Dendritic cell treated with granulocyte-macrophage colony-stimulating factor and Interleukin-4, amounts not matched to agents 40 ng/mL and 50 ng/mL, for 4 days (primary cell): ENCODE measurements around the gene CFAP119.

ENCODE experiments used
- H3K27ac Mint-ChIP-seq: one replicate; pipeline ENCODE4 v1.8.0; 2022; ENCODE audit warnings: mild to moderate bottlenecking, mixed read lengths
- H3K27me3 Mint-ChIP-seq: one replicate; pipeline ENCODE4 v1.8.0; 2022; ENCODE audit warnings: mild to moderate bottlenecking, mixed read lengths
- H3K36me3 Mint-ChIP-seq: one replicate; pipeline ENCODE4 v1.8.0; 2022; ENCODE audit warnings: low read depth, mixed read lengths
- H3K4me1 Mint-ChIP-seq: one replicate; pipeline ENCODE4 v1.8.0; 2022; ENCODE audit warnings: low read depth, mixed read lengths
- H3K4me3 Mint-ChIP-seq: one replicate; pipeline ENCODE4 v1.8.0; 2022; ENCODE audit warnings: mild to moderate bottlenecking, moderate library complexity, mixed read lengths
- H3K9me3 Mint-ChIP-seq: one replicate; pipeline ENCODE4 v1.8.0; 2022; ENCODE audit warnings: mixed read lengths
- intact Hi-C: fragments of 100-400 bp; cut with micrococcal nuclease; formaldehyde crosslinking; loops from one replicate; pipeline ENCODE4 v1.15.0; 2022

The CFAP119 gene

DNA sequence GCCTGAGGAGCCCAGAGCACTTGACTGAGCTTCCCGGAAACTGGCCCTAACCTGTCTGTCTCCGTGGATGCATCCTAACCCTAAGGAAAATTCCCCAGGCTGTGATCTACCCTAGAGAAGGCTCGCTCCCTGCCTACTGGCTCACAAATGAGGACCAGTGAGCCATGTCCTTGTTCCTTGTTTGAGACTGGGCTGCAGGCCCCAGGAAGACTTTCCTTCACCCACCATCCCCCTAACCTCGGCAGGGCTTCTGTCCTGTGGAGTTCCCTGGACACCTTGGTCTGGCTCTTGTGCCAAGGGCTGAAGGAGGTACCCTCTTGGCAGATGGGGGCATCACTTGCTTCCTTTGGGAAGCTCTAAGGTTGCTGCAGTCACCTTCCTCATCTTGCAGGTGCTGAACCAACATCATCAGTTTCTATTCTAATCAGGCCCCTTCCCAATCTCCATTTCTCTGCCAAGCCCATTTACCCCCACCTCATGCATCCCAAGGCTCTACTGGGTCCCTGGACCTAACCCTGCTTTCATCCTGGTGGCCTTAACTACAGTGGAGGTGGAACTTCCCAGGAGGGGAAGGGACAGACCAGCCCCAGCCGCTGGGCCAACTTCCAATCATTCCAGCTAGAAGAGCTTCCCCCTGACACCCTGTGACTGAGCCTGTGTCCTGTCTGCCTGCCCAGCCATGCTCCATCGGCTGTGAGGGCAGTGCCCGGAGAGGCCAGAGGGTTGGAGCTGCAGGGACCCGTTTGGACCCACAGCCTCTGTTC is 12.7 kb upstream of the CFAP119 start:
- intact Hi-C loops: no loop called here
- H3K4me1 Mint-ChIP-seq: peaks cover 58% of the 10 kb centered on the region
- H3K36me3 Mint-ChIP-seq: peaks cover 70% of the 10 kb centered on the region
- peak overlapping the region; percentile 91 for H3K27ac Mint-ChIP-seq
- H3K27me3 Mint-ChIP-seq: no peaks in the 10 kb centered on the region
- peak overlapping the region; percentile 88 for H3K4me3 Mint-ChIP-seq
- H3K9me3 Mint-ChIP-seq: no peaks in the 10 kb centered on the region

DNA sequence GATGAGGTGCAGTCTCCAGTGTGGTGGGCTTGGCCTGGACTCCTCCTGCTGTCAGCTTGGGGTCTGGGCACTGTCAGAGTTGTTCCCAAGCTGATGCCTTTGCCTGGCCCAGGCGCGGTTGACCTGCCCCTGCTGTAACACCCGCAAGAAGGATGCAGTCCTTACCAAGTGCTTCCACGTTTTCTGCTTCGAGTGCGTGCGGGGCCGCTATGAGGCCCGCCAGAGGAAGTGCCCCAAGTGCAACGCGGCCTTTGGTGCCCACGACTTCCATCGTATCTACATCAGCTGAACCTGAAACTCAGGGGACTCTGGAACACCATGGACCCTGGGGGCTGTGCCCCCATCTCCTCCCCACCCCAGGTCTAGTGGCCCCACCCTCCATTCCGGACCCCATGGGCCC is 12.0 kb upstream of the CFAP119 start:
- no peaks in the 10 kb centered on the region for H3K27me3 Mint-ChIP-seq
- H3K36me3 Mint-ChIP-seq: peaks cover 70% of the 10 kb centered on the region
- no peak overlapping the region for H3K4me3 Mint-ChIP-seq
- no peak overlapping the region for H3K27ac Mint-ChIP-seq
- H3K4me1 Mint-ChIP-seq: peaks cover 51% of the 10 kb centered on the region
- intact Hi-C loops: no loop called here
- H3K9me3 Mint-ChIP-seq: no peaks in the 10 kb centered on the region

DNA sequence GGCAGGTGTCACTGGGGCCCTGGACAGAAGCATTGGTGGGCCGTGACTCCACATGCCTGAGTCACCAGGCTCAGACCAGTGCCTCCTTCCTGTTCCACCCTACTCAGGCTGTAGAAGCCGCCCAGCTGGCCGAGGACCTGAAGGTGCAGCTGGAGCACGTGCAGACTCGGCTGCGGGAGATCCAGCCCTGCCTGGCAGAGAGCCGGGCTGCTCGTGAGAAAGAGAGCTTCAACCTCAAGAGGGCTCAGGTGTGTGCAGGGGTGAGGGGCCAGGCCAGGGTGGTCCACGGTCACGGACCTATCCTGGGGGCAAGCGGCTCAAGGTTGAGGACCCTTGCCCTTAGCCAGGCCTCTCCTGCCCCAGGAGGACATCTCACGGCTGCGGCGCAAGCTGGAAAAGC is 9.9 kb upstream of the CFAP119 start:
- Mint-ChIP-seq H3K9me3 (no peaks in the 10 kb centered on the region), H3K27me3 (no peaks in the 10 kb centered on the region), H3K4me1 (peaks cover 33% of the 10 kb centered on the region), H3K36me3 (peaks cover 90% of the 10 kb centered on the region), H3K27ac (no peak overlapping the region), H3K4me3 (no peak overlapping the region)
- intact Hi-C loops: no loop called here

DNA sequence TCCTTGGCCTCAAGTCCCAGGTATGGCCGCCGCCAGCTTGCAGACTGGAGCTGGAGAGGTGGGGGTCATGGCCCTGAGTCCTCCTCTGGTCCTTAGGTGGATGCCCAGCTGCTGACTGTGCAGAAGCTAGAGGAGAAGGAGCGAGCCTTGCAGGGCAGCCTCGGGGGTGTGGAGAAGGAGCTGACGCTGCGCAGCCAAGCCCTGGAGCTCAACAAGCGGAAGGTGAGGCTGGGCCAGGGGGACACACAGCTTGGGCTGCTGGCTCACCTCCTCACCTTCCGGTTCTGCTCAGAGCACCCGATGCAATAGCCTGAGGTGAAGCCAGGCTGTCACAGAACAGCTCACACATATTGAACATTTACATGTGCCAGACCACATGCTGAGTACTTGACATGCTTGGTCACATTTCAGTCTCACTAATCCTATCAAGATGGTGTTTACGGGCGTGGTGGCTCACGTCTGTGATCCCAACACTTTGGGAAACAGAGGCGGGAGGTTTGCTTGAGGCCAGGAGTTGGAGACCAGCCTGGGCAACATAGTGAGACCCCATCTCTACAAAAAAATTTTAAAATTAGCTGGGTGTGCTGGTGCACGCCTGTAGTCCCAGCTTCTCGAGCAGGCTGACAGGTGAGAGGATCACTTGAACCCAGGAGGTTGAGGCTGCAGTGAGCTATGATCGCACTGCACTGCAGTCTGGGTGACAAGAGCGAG is 7.7 kb upstream of the CFAP119 start:
- Mint-ChIP-seq H3K27ac (no peak overlapping the region), H3K4me3 (no peak overlapping the region), H3K27me3 (no peaks in the 10 kb centered on the region), H3K9me3 (no peaks in the 10 kb centered on the region), H3K36me3 (peaks cover 100% of the 10 kb centered on the region), H3K4me1 (peaks cover 22% of the 10 kb centered on the region)
- intact Hi-C loops: no loop called here

DNA sequence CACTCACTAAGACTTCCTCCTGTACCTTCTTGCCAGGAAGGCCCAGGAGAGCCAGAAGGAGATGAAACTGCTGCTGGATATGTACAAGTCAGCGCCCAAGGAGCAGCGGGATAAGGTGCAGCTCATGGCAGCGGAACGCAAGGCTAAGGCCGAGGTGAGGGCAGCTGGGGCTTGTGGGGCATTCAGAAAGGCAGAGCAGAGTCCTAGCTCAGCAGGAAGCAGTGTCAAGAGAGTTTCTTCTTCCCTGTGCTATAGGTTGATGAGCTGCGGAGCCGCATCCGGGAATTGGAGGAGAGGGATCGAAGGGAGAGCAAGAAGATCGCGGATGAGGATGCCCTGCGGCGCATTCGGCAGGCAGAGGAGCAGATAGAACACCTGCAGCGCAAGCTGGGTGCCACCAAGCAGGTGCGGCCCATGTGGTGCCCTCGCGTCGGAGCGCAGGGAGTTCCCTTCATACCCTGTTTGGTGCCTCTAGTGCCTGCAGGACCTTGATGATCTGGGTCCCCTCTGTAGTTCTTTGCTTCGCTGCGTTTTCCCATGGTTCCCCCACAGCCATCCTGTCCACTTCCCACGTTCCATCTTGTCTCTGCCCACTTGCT is 6.8 kb upstream of the CFAP119 start:
- peaks cover 24% of the 10 kb centered on the region for H3K4me1 Mint-ChIP-seq
- H3K27ac Mint-ChIP-seq: no peak overlapping the region
- intact Hi-C loops: no loop called here
- H3K36me3 Mint-ChIP-seq: peaks cover 100% of the 10 kb centered on the region
- no peaks in the 10 kb centered on the region for H3K27me3 Mint-ChIP-seq
- H3K9me3 Mint-ChIP-seq: no peaks in the 10 kb centered on the region
- H3K4me3 Mint-ChIP-seq: no peak overlapping the region

DNA sequence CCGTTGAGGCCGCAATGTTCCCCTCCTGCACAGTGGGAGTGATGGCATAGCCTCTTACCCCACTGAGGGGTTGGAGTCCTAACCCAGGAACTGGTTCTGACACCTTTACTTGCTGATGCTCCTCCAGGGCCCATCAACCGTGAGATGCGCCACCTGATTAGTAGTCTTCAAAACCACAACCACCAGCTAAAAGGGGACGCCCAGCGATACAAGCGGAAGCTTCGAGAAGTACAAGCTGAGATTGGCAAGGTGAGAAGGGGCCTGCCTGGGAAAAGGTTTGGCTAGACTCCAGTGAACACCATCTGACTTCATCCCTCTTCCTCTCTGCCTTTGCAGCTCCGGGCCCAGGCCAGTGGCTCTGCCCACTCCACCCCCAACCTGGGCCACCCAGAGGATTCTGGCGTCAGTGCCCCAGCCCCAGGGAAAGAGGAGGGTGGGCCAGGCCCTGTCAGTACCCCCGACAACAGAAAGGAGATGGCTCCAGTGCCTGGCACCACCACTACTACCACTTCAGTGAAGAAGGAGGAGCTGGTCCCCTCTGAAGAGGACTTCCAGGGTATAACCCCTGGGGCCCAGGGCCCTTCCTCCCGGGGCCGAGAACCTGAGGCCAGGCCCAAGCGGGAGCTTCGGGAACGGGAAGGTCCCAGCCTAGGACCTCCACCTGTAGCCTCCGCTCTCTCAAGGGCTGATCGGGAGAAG is 6.1 kb upstream of the CFAP119 start:
- H3K4me1 Mint-ChIP-seq: peaks cover 26% of the 10 kb centered on the region
- intact Hi-C loops: no loop called here
- peaks cover 100% of the 10 kb centered on the region for H3K36me3 Mint-ChIP-seq

DNA sequence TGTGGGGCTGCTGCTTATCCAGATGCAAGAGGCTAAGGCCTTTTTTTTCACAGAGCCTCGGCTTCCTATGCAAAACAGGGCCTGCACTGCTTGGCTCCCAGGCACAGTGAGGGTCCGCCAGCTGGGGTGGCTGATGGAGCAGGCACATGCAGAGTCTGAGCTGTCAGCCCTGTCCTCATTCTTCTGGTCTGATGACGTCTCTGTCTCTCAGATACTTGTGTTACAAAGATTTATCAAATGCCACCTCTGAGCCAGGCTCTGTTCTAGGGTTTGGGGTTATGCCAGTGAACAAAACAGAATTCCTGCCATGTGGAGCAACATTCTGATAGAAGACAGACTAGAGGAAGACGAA is 5.0 kb upstream of the CFAP119 start:
- H3K4me1 Mint-ChIP-seq: peaks cover 23% of the 10 kb centered on the region
- H3K36me3 Mint-ChIP-seq: peaks cover 100% of the 10 kb centered on the region
- H3K27ac Mint-ChIP-seq: no peak overlapping the region
- no peaks in the 10 kb centered on the region for H3K9me3 Mint-ChIP-seq
- no peak overlapping the region for H3K4me3 Mint-ChIP-seq
- no peaks in the 10 kb centered on the region for H3K27me3 Mint-ChIP-seq
- intact Hi-C loops: no loop called here

More for the DNA sequence above, 6.1 kb upstream of the CFAP119 start:
- H3K4me3 Mint-ChIP-seq: no peak overlapping the region
- no peak overlapping the region for H3K27ac Mint-ChIP-seq
- no peaks in the 10 kb centered on the region for H3K9me3 Mint-ChIP-seq
- H3K27me3 Mint-ChIP-seq: no peaks in the 10 kb centered on the region

DNA sequence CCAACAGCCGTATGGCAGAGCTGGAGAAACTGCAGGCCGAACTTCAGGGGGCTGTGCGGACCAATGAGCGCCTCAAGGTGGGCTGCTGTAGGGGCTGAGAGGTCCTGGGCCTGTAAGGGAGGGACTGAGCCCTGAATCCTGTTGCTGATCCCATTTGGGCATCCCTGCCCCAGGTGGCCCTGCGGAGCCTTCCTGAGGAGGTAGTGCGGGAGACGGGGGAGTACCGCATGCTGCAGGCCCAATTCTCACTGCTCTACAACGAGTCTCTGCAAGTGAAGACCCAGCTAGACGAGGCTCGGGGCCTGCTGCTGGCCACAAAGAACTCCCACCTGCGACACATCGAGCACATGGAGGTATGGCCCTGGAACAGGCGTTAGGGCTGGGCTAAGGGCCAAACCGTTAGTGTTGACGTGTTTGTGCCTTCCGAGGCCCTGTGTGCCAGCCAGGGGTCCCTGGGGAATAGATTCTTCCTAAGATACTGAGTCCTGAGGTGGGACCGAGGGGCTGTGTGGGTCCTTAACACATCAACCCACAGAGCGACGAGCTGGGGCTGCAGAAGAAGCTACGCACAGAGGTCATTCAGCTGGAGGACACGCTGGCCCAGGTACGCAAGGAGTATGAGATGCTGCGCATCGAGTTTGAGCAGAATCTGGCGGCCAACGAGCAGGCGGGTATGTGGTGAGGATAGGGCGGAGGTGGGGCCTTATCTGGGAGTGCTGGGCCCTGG is 4.5 kb upstream of the CFAP119 start:
- H3K9me3 Mint-ChIP-seq: no peaks in the 10 kb centered on the region

DNA sequence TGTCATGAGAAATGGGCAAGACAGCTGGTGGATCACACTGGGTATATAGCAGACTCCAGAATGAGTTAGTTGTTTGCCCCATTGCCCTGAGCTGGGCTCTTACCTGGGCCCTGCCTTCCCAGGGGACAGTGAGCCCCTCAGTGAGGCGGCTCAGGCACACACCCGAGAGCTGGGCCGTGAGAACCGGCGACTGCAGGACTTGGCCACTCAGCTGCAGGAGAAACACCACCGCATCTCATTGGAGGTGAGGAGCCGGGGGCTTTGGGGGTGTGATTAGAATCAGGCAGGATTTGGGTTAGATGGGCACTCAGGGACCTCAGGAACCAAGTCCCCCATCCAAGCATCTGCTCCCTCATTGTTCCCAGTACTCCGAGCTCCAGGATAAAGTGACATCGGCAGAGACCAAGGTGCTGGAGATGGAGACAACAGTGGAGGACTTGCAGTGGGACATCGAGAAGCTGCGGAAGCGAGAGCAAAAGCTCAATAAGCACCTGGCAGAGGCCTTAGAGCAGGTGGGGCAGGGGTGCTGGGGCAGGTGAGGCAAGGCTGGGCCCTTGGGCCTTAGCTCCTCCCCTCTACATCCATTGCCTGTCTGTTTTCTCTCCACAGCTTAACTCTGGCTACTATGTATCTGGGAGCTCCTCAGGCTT is 3.1 kb upstream of the CFAP119 start:
- H3K4me1 Mint-ChIP-seq: peaks cover 34% of the 10 kb centered on the region
- no peak overlapping the region for H3K27ac Mint-ChIP-seq
- intact Hi-C loops: loop anchor here (5.0 kb wide), 1 partner anchor 108 kb away; the partner anchor contains the start of gene FBRS
- no peaks in the 10 kb centered on the region for H3K9me3 Mint-ChIP-seq
- peaks cover 94% of the 10 kb centered on the region for H3K36me3 Mint-ChIP-seq
- no peak overlapping the region for H3K4me3 Mint-ChIP-seq
- H3K27me3 Mint-ChIP-seq: no peaks in the 10 kb centered on the region

More for the DNA sequence above, 4.5 kb upstream of the CFAP119 start:
- H3K4me1 Mint-ChIP-seq: peaks cover 25% of the 10 kb centered on the region
- H3K36me3 Mint-ChIP-seq: peaks cover 98% of the 10 kb centered on the region
- intact Hi-C loops: no loop called here
- H3K4me3 Mint-ChIP-seq: no peak overlapping the region
- no peak overlapping the region for H3K27ac Mint-ChIP-seq
- H3K27me3 Mint-ChIP-seq: no peaks in the 10 kb centered on the region

DNA sequence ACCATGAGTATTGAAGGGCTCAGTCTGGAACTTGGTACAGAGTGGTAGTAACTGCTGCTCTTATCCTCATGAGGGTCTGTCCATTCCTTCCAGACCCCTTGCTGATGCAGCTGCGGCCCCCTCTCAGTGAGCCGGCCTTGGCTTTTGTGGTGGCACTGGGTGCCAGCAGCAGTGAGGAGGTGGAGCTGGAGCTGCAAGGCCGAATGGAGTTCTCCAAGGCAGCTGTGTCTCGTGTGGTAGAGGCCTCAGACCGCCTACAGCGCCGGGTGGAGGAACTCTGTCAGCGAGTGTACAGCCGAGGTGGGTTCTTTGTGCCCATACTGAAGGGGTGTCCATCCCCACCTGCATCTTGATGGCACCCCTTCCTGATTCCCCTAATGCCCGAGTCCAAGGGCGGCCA is 2.2 kb upstream of the CFAP119 start:
- intact Hi-C loops: loop anchor here (5.0 kb wide), 1 partner anchor 107 kb away; the partner anchor contains the start of gene FBRS
- H3K36me3 Mint-ChIP-seq: peaks cover 91% of the 10 kb centered on the region
- no peaks in the 10 kb centered on the region for H3K27me3 Mint-ChIP-seq
- peaks cover 43% of the 10 kb centered on the region for H3K4me1 Mint-ChIP-seq
- no peaks in the 10 kb centered on the region for H3K9me3 Mint-ChIP-seq
- H3K27ac Mint-ChIP-seq: no peak overlapping the region
- H3K4me3 Mint-ChIP-seq: no peak overlapping the region

DNA sequence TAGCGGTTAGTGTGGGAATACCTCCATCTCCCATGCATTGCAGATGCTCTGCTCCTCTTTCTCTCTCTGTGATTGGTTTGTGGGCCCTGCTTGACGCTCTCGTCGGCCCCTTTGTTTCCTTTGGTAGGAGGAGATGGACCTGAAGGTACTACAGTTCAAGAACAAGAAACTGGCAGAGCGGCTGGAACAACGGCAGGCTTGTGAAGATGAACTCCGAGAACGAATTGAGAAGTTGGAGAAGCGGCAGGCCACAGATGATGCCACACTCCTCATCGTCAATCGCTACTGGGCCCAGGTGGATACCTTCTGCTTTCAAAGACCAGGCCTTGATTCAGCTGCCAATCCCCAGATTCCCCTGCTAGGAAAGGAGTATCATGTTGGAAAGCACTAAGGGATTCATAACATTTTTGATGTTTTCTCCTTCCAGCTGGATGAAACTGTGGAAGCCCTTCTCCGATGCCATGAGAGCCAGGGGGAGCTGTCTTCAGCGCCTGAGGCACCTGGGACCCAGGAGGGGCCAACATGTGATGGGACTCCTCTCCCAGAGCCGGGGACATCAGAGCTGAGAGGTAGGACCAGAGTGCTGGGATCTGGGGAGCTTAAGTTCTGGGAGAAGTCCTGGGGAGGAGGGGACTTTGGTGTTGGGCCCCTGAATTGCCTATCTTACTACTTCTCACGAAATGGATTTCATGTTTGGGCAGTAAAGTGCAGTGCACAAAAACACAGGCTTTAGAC is 1.3 kb upstream of the CFAP119 start:
- H3K9me3 Mint-ChIP-seq: no peaks in the 10 kb centered on the region

DNA sequence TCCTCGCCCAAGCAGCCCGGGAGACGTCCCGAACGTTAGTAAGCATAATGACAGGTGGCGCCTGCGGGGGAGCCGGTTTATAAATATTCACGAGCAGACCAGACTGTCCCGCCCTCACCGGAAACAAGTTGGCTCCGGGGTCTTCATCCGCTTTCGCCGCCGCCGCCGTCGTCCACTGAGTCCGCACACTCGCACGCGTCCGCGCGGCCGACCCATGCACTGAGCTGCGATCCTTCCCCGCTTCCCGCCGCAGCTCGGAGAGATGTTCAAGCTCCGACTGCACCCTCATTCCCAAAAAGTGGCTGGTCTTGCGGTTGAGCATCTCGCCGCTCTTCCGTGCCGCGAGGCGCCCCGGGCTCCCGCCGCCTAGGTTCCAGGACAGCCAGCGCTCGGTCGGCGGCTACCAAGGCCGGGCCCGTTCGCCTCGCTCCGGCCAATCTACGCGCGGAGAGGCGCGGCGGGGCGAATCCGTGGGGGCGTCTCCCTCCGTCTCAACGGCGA is 385 bp downstream of the CFAP119 start:
- intact Hi-C loops: loop anchor here (1.0 to 5.0 kb wide), 2 partner anchors 13 to 104 kb away; partner anchors contain the start of genes FBRS and PHKG2
- H3K4me1 Mint-ChIP-seq: peaks cover 61% of the 10 kb centered on the region
- H3K27me3 Mint-ChIP-seq: no peaks in the 10 kb centered on the region
- H3K4me3 Mint-ChIP-seq: peak overlapping the region; percentile 90
- H3K27ac Mint-ChIP-seq: peak overlapping the region; percentile 95
- H3K9me3 Mint-ChIP-seq: no peaks in the 10 kb centered on the region
- peaks cover 89% of the 10 kb centered on the region for H3K36me3 Mint-ChIP-seq

More for the DNA sequence above, 1.3 kb upstream of the CFAP119 start:
- H3K27ac Mint-ChIP-seq: peak overlapping the region; percentile 95
- H3K4me1 Mint-ChIP-seq: peaks cover 52% of the 10 kb centered on the region
- no peaks in the 10 kb centered on the region for H3K27me3 Mint-ChIP-seq
- H3K36me3 Mint-ChIP-seq: peaks cover 91% of the 10 kb centered on the region
- peak overlapping the region; percentile 90 for H3K4me3 Mint-ChIP-seq
- intact Hi-C loops: loop anchor here (1.0 to 5.0 kb wide), 3 partner anchors 64 to 160 kb away; partner anchors contain the start of genes FBRS, FBXL19 and SRCAP
